ENCODE results near the gene SLC46A1. TPM values are rescaled to one million over a fixed set of nuclear protein-coding genes. Genes with fewer than 3 reads are reported as not detected.

Gene SLC46A1
- total and polyA plus RNA-seq, 9 of the 15 experiments (the other 6 are each of a cell fraction or from before 2014, with no cell fraction given): 0.24 to 5.5 (median 3.1) TPM

DNA sequence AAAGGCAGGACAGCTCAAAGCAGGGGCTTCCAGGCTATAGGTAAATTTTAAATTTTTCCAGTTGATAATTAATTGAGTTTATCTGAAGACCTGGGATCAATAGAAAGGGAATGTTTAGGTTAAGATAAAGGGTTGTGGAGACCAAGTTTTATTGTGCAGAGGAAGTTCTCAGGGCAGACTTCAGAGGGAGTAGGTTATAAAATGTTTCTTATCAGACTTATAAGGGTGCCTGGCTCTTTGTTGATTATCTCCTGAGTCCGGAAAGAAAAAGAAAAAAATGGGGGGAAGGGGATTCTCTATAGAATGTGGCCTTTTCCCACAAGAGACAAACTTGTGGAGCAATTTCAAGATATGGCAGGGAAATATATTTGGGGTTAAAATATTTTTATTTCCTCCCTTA lies 15.9 kb downstream of the SLC46A1 start (continued):
- TF ChIP-seq TOE1 (IDR thresholded peaks at IDR 0.05; ENCODE audit: borderline replicate concordance) (no peak), TOE1 (CRISPR knock-in tag; IDR thresholded peaks at IDR 0.05; ENCODE audit: borderline replicate concordance, low read depth) (no peak), SMAD3 (CRISPR knock-in tag; conservative IDR thresholded peaks at IDR 0.05) (no peak)

DNA sequence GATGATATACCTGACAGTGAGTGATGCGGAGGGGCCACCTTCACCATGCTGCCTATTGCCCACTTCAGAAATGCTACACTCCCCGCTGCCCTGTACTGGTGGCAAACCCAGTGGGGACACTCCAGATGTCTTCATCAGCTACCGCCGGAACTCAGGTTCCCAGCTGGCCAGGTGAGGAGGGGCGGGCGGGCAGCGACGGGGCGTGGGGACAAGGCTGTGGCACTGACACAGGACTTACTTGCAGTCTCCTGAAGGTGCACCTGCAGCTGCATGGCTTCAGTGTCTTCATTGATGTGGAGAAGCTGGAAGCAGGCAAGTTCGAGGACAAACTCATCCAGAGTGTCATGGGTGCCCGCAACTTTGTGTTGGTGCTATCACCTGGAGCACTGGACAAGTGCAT lies 17.9 kb downstream of the SLC46A1 start:
- 29% methylated on average over 7 of the region's 11 CpGs for WGBS (ENCODE audit: insufficient coverage, low coverage, missing lambda C conversion rate)
- Histone ChIP-seq H4K20me1 (replicated peaks; ENCODE audit: control insufficient read depth, insufficient read depth, low read length) (no peaks in the 10 kb centered on the region), H3K4me3 (no peak overlapping the region), H3K4me2 (ENCODE audit: insufficient read depth, low read length) (no peak overlapping the region), H3K4me1 (replicated peaks in 1 of 2; ENCODE audit: control insufficient read depth in 2 of 2, insufficient read depth in 2 of 2, low read length in 2 of 2) (peaks cover 12 to 23% of the 10 kb centered on the region in 2 experiments; a peak in 4 of 5 replicates), H3K9me3 (replicated peaks; ENCODE audit: control insufficient read depth, insufficient read depth, low read depth, low read length) (no peaks in the 10 kb centered on the region), H3K9me1 (ENCODE audit: control insufficient read depth, insufficient read depth, low read length) (no peaks in the 10 kb centered on the region), H3K79me2 (ENCODE audit: control insufficient read depth, insufficient read depth, low read length) (no peaks in the 10 kb centered on the region), H3K36me3 (ENCODE audit: control insufficient read depth, insufficient read depth, low read length) (no peaks in the 10 kb centered on the region), H2AFZ (ENCODE audit: low read depth, low read length) (no peak overlapping the region), H3K27me3 (ENCODE audit: control insufficient read depth in 2 of 2, insufficient read depth in 2 of 2, low read length in 2 of 2) (peaks cover 11 to 35% of the 10 kb centered on the region in 2 experiments; a peak in 3 of 5 replicates), H3K9ac (ENCODE audit: insufficient read depth in 1 of 2, low read depth in 2 of 2, low read length in 2 of 2) (no peak overlapping the region), H3K27ac (ENCODE audit: extremely low read depth, low read depth, low read length) (no peak overlapping the region)
- intact Hi-C loops (cut with micrococcal nuclease) (no loop called here), in situ Hi-C loops (cut with MboI) (no loop called here)
- DNase-seq (ENCODE audit: extremely low read depth in 1 of 4, low spot score in 3 of 4) (no peak), ATAC-seq (no peak), FAIRE-seq (no peak)
- no TSS peak for BruUV-seq (replicated peaks)
- ChIA-PET CTCF (ENCODE audit: low intra/inter-chr PET ratio) (interaction anchor here (0.6 kb wide), 1 partner anchor 161 kb away, joined by 3 read pairs; no protein-coding TSS in a partner anchor), POLR2A (interaction anchor here (0.6 to 1.1 kb wide), 2 partner anchors 17 to 474 kb away, joined by 3 to 4 read pairs; no protein-coding TSS in a partner anchor)
- TF ChIP-seq, protein P1, sequence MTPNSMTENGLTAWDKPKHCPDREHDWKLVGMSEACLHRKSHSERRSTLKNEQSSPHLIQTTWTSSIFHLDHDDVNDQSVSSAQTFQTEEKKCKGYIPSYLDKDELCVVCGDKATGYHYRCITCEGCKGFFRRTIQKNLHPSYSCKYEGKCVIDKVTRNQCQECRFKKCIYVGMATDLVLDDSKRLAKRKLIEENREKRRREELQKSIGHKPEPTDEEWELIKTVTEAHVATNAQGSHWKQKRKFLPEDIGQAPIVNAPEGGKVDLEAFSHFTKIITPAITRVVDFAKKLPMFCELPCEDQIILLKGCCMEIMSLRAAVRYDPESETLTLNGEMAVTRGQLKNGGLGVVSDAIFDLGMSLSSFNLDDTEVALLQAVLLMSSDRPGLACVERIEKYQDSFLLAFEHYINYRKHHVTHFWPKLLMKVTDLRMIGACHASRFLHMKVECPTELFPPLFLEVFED (CRISPR knock-in tag; conservative IDR thresholded peaks at IDR 0.05): no peak
- TF ChIP-seq CBX8 (IDR thresholded peaks at IDR 0.05; ENCODE audit: borderline replicate concordance, extremely low read depth, low read depth, low read length, poor library complexity, severe bottlenecking): no peak
- TF ChIP-seq TOE1 (IDR thresholded peaks at IDR 0.05; ENCODE audit: borderline replicate concordance): no peak
- TF ChIP-seq TOE1 (CRISPR knock-in tag; IDR thresholded peaks at IDR 0.05; ENCODE audit: borderline replicate concordance, low read depth): no peak
- TF ChIP-seq ZNF146 (CRISPR knock-in tag; IDR thresholded peaks at IDR 0.05; ENCODE audit: unreplicated experiment): no peak
- TF ChIP-seq CC2D1A (IDR thresholded peaks at IDR 0.05): no peak
- TF ChIP-seq RBBP5 (IDR thresholded peaks at IDR 0.05; ENCODE audit: borderline replicate concordance, insufficient read depth, low read length, poor library complexity, severe bottlenecking): no peak
- no peak for TF ChIP-seq KLF10 (CRISPR knock-in tag; IDR thresholded peaks at IDR 0.05)
- no peak for TF ChIP-seq SMAD2 (IDR thresholded peaks at IDR 0.05; ENCODE audit: low read depth, low read length)
- TF ChIP-seq HEY1 (CRISPR knock-in tag; IDR thresholded peaks at IDR 0.05; ENCODE audit: borderline replicate concordance): no peak
- TF ChIP-seq PHB (CRISPR knock-in tag; IDR thresholded peaks at IDR 0.05): no peak
- TF ChIP-seq ZEB2 (IDR thresholded peaks at IDR 0.05): no peak
- no peak for TF ChIP-seq TRIM28 (IDR thresholded peaks at IDR 0.05)
- no peak for TF ChIP-seq ADNP (tag; IDR thresholded peaks at IDR 0.05)
- TF ChIP-seq, protein P2, sequence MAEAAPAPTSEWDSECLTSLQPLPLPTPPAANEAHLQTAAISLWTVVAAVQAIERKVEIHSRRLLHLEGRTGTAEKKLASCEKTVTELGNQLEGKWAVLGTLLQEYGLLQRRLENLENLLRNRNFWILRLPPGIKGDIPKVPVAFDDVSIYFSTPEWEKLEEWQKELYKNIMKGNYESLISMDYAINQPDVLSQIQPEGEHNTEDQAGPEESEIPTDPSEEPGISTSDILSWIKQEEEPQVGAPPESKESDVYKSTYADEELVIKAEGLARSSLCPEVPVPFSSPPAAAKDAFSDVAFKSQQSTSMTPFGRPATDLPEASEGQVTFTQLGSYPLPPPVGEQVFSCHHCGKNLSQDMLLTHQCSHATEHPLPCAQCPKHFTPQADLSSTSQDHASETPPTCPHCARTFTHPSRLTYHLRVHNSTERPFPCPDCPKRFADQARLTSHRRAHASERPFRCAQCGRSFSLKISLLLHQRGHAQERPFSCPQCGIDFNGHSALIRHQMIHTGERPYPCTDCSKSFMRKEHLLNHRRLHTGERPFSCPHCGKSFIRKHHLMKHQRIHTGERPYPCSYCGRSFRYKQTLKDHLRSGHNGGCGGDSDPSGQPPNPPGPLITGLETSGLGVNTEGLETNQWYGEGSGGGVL (CRISPR knock-in tag; IDR thresholded peaks at IDR 0.05): no peak
- TF ChIP-seq PCBP2 (IDR thresholded peaks at IDR 0.05; ENCODE audit: low read depth, low read length, poor library complexity, severe bottlenecking): no peak

All from K562 (cell line).